PC-3 (cell line): ENCODE results near the gene DDX10. TPM values are rescaled to one million over a fixed set of nuclear protein-coding genes. Genes with fewer than 3 reads are reported as not detected.
A peak's percentile ranks its signal among the peaks of the same experiment; 100 is the strongest.

ENCODE experiments used
- ATAC-seq: fragments of 200-7000 bp; cut with Tn5 transposase; 2 replicates; pipeline ENCODE4 v1.9.1; 2020; ENCODE audit warnings: mild to moderate bottlenecking, moderate library complexity
- BruUV-seq: library from RNA; stranded (reverse); fragments of 400-500 nt; replicated peaks from 2 replicates; lab custom pipeline; 2021; lab: Mats Ljungman, UMichigan
- CTCF ChIA-PET: fragments of 300-600 bp; sonication (Branson Sonifier 250); formaldehyde crosslinking; loops from one replicate; lab custom pipeline; 2022; ENCODE audit warnings: antibody characterized with exemption; lab: Charles Lee
- POLR2A ChIA-PET: fragments of 300-600 bp; sonication (Branson Sonifier 250); formaldehyde crosslinking; loops from one replicate; lab custom pipeline; 2022; ENCODE audit warnings: antibody characterized with exemption; ENCODE audit not compliant: unreplicated experiment; lab: Charles Lee
- DNase-seq: peaks from one replicate; pipeline ENCODE4 v3.0.0-alpha.2; 2015
- H2AFZ ChIP-seq: fragments of 300-600 bp; sonication (generic); 2 replicates; pipeline ENCODE4 v1.6.0; 2016; ENCODE audit warnings: antibody characterized with exemption, low read length
- H3F3A ChIP-seq: fragments of 300-600 bp; sonication (generic); one replicate; pipeline ENCODE4 v1.6.0; 2017; ENCODE audit warnings: antibody characterized with exemption, low read length, control low read depth, mild to moderate bottlenecking; ENCODE audit not compliant: unreplicated experiment
- H3K27ac ChIP-seq: fragments of 300-600 bp; sonication (generic); 2 replicates; pipeline ENCODE4 v1.5.1; 2016; ENCODE audit warnings: mild to moderate bottlenecking, low read length
- H3K27me3 ChIP-seq: fragments of 300-600 bp; sonication (generic); 2 replicates; pipeline ENCODE4 v1.6.1; 2016; ENCODE audit warnings: low read length, mixed read lengths
- H3K36me3 ChIP-seq: fragments of 300-600 bp; sonication (generic); 2 replicates; pipeline ENCODE4 v1.6.1; 2016; ENCODE audit warnings: low read depth, mixed run types, low read length, mixed read lengths
- H3K4me1 ChIP-seq: fragments of 300-600 bp; sonication (generic); 2 replicates; pipeline ENCODE4 v1.5.1; 2016; ENCODE audit warnings: low read length; ENCODE audit not compliant: insufficient read depth
- H3K4me2 ChIP-seq: fragments of 300-600 bp; sonication (generic); 2 replicates; pipeline ENCODE4 v1.6.0; 2016; ENCODE audit warnings: low read length
- H3K4me3 ChIP-seq: fragments of 300-600 bp; sonication (generic); 2 replicates; pipeline ENCODE4 v1.5.1; 2016; ENCODE audit warnings: mild to moderate bottlenecking, low read length, mixed read lengths
- H3K79me2 ChIP-seq: fragments of 300-600 bp; sonication (generic); 2 replicates; pipeline ENCODE4 v1.6.1; 2017; ENCODE audit warnings: low read length, mixed read lengths
- H3K9ac ChIP-seq: fragments of 300-600 bp; sonication (generic); 2 replicates; pipeline ENCODE4 v1.6.0; 2016; ENCODE audit warnings: mild to moderate bottlenecking, low read length
- H3K9me2 ChIP-seq: fragments of 300-600 bp; sonication (generic); replicated peaks from 2 replicates; pipeline ENCODE4 v1.6.1; 2016; ENCODE audit warnings: mixed run types, low read length, mixed read lengths
- H3K9me3 ChIP-seq: fragments of 300-600 bp; sonication (generic); 2 replicates; pipeline ENCODE4 v1.6.1; 2016; ENCODE audit warnings: low read length, mixed read lengths
- H4K20me1 ChIP-seq: fragments of 300-600 bp; sonication (generic); 2 replicates; pipeline ENCODE4 v1.6.1; 2016; ENCODE audit warnings: low read length, mixed read lengths
- EZH2 ChIP-seq: fragments of 300-600 bp; sonication (generic); IDR thresholded peaks from one replicate; pipeline ENCODE4 v1.6.1; 2017; ENCODE audit warnings: antibody characterized with exemption, mild to moderate bottlenecking, low read length; ENCODE audit not compliant: unreplicated experiment
- EZH2phosphoT487 ChIP-seq: fragments of 300-600 bp; sonication (generic); IDR thresholded peaks from 2 replicates; pipeline ENCODE4 v1.6.1; 2018; ENCODE audit warnings: mild to moderate bottlenecking, antibody characterized with exemption, low read length, borderline replicate concordance
- intact Hi-C: fragments of 100-400 bp; cut with micrococcal nuclease; formaldehyde crosslinking; loops from 2 replicates; pipeline ENCODE4 v1.9.0; 2023
- total RNA-seq: library from RNA; depleted of rRNA; stranded (reverse); fragments of >200 nt; gene quantifications from 2 replicates; pipeline ENCODE4 v1.2.3, GENCODE V29; 2014
- TF ChIP-seq, protein P1 (sequence below): fragments of 300-600 bp; sonication (generic); conservative IDR thresholded peaks from 2 replicates; pipeline ENCODE4 v1.5.1; 2017; ENCODE audit warnings: antibody characterized with exemption, low read depth, mild to moderate bottlenecking, low read length

The DDX10 gene
- total RNA-seq, 1 experiment from 2014 or later: 55.2 TPM

DNA sequence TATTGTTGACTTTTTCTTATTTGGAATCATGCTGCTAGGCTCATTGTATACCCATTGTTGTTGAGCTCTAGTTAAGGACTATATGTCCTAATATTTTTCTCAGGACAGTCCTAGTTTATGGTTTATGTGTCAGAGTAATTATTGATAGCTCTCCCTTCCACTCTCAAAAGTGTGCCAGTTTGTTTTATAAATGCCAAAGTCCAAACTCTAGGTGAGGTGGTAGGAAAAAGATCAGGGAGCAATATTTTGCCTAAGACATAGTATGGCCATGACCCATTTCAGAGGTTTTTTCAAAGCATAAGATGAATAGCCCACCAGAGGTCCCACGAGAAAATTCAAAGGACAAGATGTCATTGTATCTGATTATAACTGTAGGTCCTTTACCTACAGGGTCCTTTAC, 20.9 kb upstream of the DDX10 start:
- Histone ChIP-seq H3K27ac (no peak overlapping the region), H3K9me2 (no peaks in the 10 kb centered on the region), H3K9me3 (no peaks in the 10 kb centered on the region), H3K36me3 (no peaks in the 10 kb centered on the region), H3K4me1 (peaks cover 12% of the 10 kb centered on the region), H3K9ac (no peak overlapping the region), H3K79me2 (no peaks in the 10 kb centered on the region), H2AFZ (no peak overlapping the region), H3K4me2 (no peak overlapping the region), H3K4me3 (no peak overlapping the region), H4K20me1 (no peaks in the 10 kb centered on the region), H3K27me3 (no peaks in the 10 kb centered on the region), H3F3A (no peaks in the 10 kb centered on the region)
- no peak for TF ChIP-seq EZH2
- TF ChIP-seq, protein P1, sequence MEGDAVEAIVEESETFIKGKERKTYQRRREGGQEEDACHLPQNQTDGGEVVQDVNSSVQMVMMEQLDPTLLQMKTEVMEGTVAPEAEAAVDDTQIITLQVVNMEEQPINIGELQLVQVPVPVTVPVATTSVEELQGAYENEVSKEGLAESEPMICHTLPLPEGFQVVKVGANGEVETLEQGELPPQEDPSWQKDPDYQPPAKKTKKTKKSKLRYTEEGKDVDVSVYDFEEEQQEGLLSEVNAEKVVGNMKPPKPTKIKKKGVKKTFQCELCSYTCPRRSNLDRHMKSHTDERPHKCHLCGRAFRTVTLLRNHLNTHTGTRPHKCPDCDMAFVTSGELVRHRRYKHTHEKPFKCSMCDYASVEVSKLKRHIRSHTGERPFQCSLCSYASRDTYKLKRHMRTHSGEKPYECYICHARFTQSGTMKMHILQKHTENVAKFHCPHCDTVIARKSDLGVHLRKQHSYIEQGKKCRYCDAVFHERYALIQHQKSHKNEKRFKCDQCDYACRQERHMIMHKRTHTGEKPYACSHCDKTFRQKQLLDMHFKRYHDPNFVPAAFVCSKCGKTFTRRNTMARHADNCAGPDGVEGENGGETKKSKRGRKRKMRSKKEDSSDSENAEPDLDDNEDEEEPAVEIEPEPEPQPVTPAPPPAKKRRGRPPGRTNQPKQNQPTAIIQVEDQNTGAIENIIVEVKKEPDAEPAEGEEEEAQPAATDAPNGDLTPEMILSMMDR: no peak
- TF ChIP-seq EZH2phosphoT487: no peak
- intact Hi-C loops: no loop called here
- BruUV-seq: no TSS peak
- DNase-seq (no peak), ATAC-seq (no peak)
- ChIA-PET CTCF (no interaction called here), POLR2A (no interaction called here)

DNA sequence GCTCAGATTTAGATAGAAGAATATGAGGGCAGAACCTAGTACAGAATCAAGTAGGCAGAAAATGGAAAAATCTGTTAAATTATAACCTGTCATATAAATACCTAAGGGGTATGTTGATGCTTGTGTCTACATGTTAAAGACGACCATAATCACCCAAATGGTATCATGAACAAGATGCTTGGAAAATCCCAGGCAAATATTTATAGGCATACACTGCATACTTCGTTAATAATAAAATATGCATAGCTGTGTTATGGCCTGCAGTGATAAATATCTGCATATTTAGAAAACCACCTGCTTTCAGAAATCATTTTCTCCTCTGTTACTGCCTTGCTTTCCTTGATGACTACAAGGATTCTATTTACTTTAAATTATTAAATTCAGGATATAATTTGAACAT, 18.9 kb upstream of the DDX10 start:
- TF ChIP-seq EZH2: no peak
- TF ChIP-seq EZH2phosphoT487: no peak
- TF ChIP-seq, protein P1: no peak
- H3K4me3 ChIP-seq: no peak overlapping the region
- ChIA-PET POLR2A (no interaction called here), CTCF (interaction anchor here (0.6 kb wide), 1 partner anchor 42 kb away, joined by 3 read pairs; no protein-coding TSS in a partner anchor)
- H3F3A ChIP-seq: no peaks in the 10 kb centered on the region
- no peak overlapping the region for H3K4me2 ChIP-seq
- no peak overlapping the region for H2AFZ ChIP-seq
- DNase-seq (no peak), ATAC-seq (no peak)
- no peaks in the 10 kb centered on the region for H3K9me2 ChIP-seq
- H3K79me2 ChIP-seq: no peaks in the 10 kb centered on the region
- H3K9ac ChIP-seq: no peak overlapping the region
- no peaks in the 10 kb centered on the region for H4K20me1 ChIP-seq
- BruUV-seq: no TSS peak
- no peak overlapping the region for H3K27ac ChIP-seq
- H3K36me3 ChIP-seq: no peaks in the 10 kb centered on the region
- no peaks in the 10 kb centered on the region for H3K9me3 ChIP-seq
- peaks cover 12% of the 10 kb centered on the region for H3K4me1 ChIP-seq
- intact Hi-C loops: loop anchor here (5.0 kb wide), 1 partner anchor 39 kb away; no protein-coding TSS in a partner anchor
- H3K27me3 ChIP-seq: no peaks in the 10 kb centered on the region

DNA sequence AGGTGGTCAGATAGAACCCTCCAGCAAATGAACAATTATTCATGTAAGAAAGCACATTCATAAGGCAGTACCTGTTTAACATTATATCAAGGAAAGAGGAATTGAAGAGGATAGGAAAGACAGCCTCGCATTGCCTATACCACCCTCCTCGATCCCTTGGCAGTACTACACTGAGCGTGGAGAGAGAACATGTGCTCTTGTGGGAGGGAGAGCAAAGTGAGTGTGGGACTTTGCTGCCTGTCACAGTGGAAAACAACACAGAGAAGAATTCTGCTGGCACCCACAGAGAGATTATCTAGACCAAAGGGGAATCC, 17.5 kb upstream of the DDX10 start:
- no peaks in the 10 kb centered on the region for H3K9me2 ChIP-seq
- H3K36me3 ChIP-seq: no peaks in the 10 kb centered on the region
- H3K27ac ChIP-seq: peak overlapping the region; percentile 15; the same call in 1 of the 2 replicates
- H3K9ac ChIP-seq: no peak overlapping the region
- CTCF ChIA-PET: no interaction called here
- H3K4me1 ChIP-seq: peaks cover 12% of the 10 kb centered on the region
- POLR2A ChIA-PET: no interaction called here
- H3K9me3 ChIP-seq: no peaks in the 10 kb centered on the region
- intact Hi-C loops: loop anchor here (5.0 kb wide), 1 partner anchor 40 kb away; no protein-coding TSS in a partner anchor
- H3F3A ChIP-seq: no peaks in the 10 kb centered on the region
- no peaks in the 10 kb centered on the region for H3K79me2 ChIP-seq
- ATAC-seq: no peak
- peak overlapping the region; percentile 10; the same call in 1 of the 2 replicates for H3K4me2 ChIP-seq
- H3K4me3 ChIP-seq: no peak overlapping the region
- no peaks in the 10 kb centered on the region for H3K27me3 ChIP-seq
- TF ChIP-seq, protein P1: no peak
- TF ChIP-seq EZH2: no peak
- TF ChIP-seq EZH2phosphoT487: no peak
- BruUV-seq: no TSS peak
- no peak for DNase-seq
- H2AFZ ChIP-seq: peak overlapping the region; percentile 19
- H4K20me1 ChIP-seq: no peaks in the 10 kb centered on the region
